Mesothelial cell of epicardium (in vitro differentiated cells): ENCODE results near the gene CLPTM1. TPM values are rescaled to one million over a fixed set of nuclear protein-coding genes. Genes with fewer than 3 reads are reported as not detected.
A peak's percentile ranks its signal among the peaks of the same experiment; 100 is the strongest.
"Not testable (repeated sequence)": the region's sequence is repeated elsewhere in the genome, so short reads cannot be mapped to it uniquely, and the experiment has no call there.

ENCODE experiments used
- DNase-seq, 2 experiments: peaks; one replicate each; pipeline ENCODE4 v3.0.0; 2021; ENCODE audit warnings: low spot score in 2 of 2; ENCODE audit not compliant: unreplicated experiment in 2 of 2
- H3K27ac Mint-ChIP-seq: 2 replicates; pipeline ENCODE4 v1.8.0; 2021; ENCODE audit warnings: mixed read lengths
- H3K27me3 Mint-ChIP-seq: 2 replicates; pipeline ENCODE4 v1.8.0; 2021; ENCODE audit warnings: low read depth, mixed read lengths
- H3K36me3 Mint-ChIP-seq: 2 replicates; pipeline ENCODE4 v1.8.0; 2021; ENCODE audit warnings: mixed read lengths
- H3K4me1 Mint-ChIP-seq: 2 replicates; pipeline ENCODE4 v1.8.0; 2021; ENCODE audit warnings: mixed read lengths
- H3K4me3 Mint-ChIP-seq: 2 replicates; pipeline ENCODE4 v1.8.0; 2021; ENCODE audit warnings: mild to moderate bottlenecking, moderate library complexity, mixed read lengths
- H3K9me3 Mint-ChIP-seq: 2 replicates; pipeline ENCODE4 v1.8.0; 2021; ENCODE audit warnings: mixed read lengths
- CTCF ChIP-seq: fragments of 200-600 bp; sonication (generic); IDR thresholded peaks from one replicate; pipeline ENCODE4 v1.5.0; 2021; ENCODE audit warnings: antibody characterized with exemption; ENCODE audit not compliant: unreplicated experiment
- total RNA-seq: library from RNA; stranded (reverse); gene quantifications from 3 replicates; pipeline ENCODE4 v1.2.1, GENCODE V29; 2021

Gene CLPTM1
- total RNA-seq, 1 donor from 2014 or later: 85.6 TPM

GRCh38 chr19:44925114-44925891 is 29.9 kb upstream of the CLPTM1 start:
- no peaks in the 10 kb centered on the region for H3K9me3 Mint-ChIP-seq
- no peak for TF ChIP-seq CTCF
- peaks cover 9% of the 10 kb centered on the region for H3K27me3 Mint-ChIP-seq
- H3K4me1 Mint-ChIP-seq: peaks cover 6% of the 10 kb centered on the region
- H3K27ac Mint-ChIP-seq: peak overlapping the region; percentile 56
- H3K4me3 Mint-ChIP-seq: no peak overlapping the region
- DNase-seq: no peak
- no peaks in the 10 kb centered on the region for H3K36me3 Mint-ChIP-seq

- H3K9me3 Mint-ChIP-seq, H3K36me3 Mint-ChIP-seq, H3K27me3 Mint-ChIP-seq, H3K4me1 Mint-ChIP-seq, DNase-seq: not testable (repeated sequence)
- H3K4me3 Mint-ChIP-seq: peak overlapping the region; percentile 64
- H3K27ac Mint-ChIP-seq: peak overlapping the region; percentile 64
Measured at GRCh38 chr19:44926245-44927077, 28.7 kb upstream of the CLPTM1 start.

DNA sequence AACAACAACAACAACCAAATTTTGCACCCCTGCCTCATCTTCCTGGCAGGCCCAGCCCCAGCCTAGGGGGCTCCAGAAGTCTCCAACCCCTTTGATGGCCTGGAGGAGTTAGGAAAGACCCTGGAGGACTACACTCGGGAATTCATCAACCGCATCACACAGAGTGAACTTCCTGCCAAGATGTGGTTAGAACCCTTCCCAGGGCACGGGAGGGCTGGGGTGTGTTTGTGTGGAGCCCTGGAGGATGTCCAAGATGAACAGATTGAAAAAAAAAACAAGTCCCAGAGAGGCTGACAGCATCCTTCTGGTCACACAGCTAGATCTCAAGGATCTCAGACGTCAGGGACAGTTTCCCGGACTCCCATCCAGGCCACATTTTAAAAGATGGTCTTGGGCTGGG is 27.4 kb upstream of the CLPTM1 start:
- Mint-ChIP-seq H3K4me1 (peaks cover 6% of the 10 kb centered on the region), H3K36me3 (no peaks in the 10 kb centered on the region), H3K27me3 (peaks cover 9% of the 10 kb centered on the region), H3K9me3 (no peaks in the 10 kb centered on the region), H3K4me3 (no peak overlapping the region), H3K27ac (no peak overlapping the region)
- DNase-seq: no peak
- TF ChIP-seq CTCF: no peak

GRCh38 chr19:44930088-44930487 is 25.1 kb upstream of the CLPTM1 start:
- Mint-ChIP-seq H3K27ac (no peak overlapping the region), H3K4me3 (no peak overlapping the region), H3K4me1 (peaks cover 6% of the 10 kb centered on the region), H3K9me3 (no peaks in the 10 kb centered on the region), H3K27me3 (peaks cover 9% of the 10 kb centered on the region), H3K36me3 (no peaks in the 10 kb centered on the region)
- TF ChIP-seq CTCF: no peak
- DNase-seq: no peak

DNA sequence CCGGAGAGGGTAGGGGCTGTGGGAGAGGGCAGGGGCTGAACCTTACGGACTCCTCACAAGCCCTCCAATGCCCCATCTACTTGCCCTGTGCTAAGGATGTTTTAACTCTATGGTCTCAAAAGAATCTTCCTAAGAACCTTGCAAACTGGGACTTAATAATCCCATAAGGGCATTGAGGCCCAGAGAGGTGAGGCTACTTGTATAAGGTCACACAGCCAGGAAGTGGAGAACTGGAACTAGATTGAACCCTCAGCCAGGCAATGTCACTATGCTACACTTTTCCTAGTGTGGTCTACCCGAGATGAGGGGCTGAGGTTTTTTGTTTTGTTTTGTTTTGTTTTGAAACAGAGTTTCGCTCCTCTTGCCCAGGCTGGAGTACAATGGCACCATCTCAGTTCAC is 23.6 kb upstream of the CLPTM1 start:
- H3K4me1 Mint-ChIP-seq: peaks cover 5% of the 10 kb centered on the region
- H3K36me3 Mint-ChIP-seq: no peaks in the 10 kb centered on the region
- TF ChIP-seq CTCF: no peak
- no peak for DNase-seq
- H3K27ac Mint-ChIP-seq: no peak overlapping the region
- H3K4me3 Mint-ChIP-seq: no peak overlapping the region
- peaks cover 3% of the 10 kb centered on the region for H3K27me3 Mint-ChIP-seq
- no peaks in the 10 kb centered on the region for H3K9me3 Mint-ChIP-seq

DNA sequence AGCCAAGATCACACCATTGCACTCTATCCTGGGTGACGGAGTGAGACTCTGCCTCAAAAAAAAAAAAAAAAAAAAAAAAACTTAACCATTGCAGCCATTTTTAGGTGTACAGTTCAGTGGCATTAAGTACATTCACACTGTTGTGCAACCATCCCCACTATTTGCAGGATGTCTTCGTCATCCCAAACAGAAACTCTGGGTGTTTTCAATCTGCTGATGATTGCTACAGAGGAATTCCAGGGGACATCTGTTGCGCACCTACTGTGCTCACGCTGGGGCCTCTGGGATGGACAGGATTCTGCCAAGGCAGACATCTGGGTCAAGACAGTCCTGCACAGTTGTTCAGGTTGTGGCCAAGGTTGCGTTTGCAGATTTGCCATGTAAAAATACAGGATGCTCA is 15.5 kb upstream of the CLPTM1 start:
- TF ChIP-seq CTCF: no peak
- no peak overlapping the region for H3K27ac Mint-ChIP-seq
- no peaks in the 10 kb centered on the region for H3K9me3 Mint-ChIP-seq
- no peaks in the 10 kb centered on the region for H3K4me1 Mint-ChIP-seq
- H3K4me3 Mint-ChIP-seq: no peak overlapping the region
- DNase-seq: no peak
- H3K36me3 Mint-ChIP-seq: no peaks in the 10 kb centered on the region
- no peaks in the 10 kb centered on the region for H3K27me3 Mint-ChIP-seq
